HCT116 (cell line): Measurements from ENCODE around the gene KCNV2. TPM values are rescaled to one million over a fixed set of nuclear protein-coding genes. Genes with fewer than 3 reads are reported as not detected.

Source experiments
- ATAC-seq: fragments of 200-7000 bp; cut with Tn5 transposase; 2 replicates; pipeline ENCODE4 v1.9.1; 2020; ENCODE audit warnings: mild to moderate bottlenecking, moderate library complexity
- BruUV-seq: library from RNA; stranded (reverse); fragments of 400-500 nt; replicated peaks from 2 replicates; lab custom pipeline; 2021; lab: Mats Ljungman, UMichigan
- CTCF ChIA-PET: fragments of 300-600 bp; sonication (Branson Sonifier 250); formaldehyde crosslinking; loops from one replicate; lab custom pipeline; 2021; ENCODE audit warnings: antibody characterized with exemption; lab: Charles Lee
- POLR2A ChIA-PET: fragments of 300-600, 350-600 bp; sonication (Branson Sonifier 250); formaldehyde crosslinking; loops from one replicate; lab custom pipeline; 2021; ENCODE audit warnings: antibody characterized with exemption; lab: Charles Lee
- RAD21 ChIA-PET, 2 experiments: fragments of 300-600 bp; sonication (Branson Sonifier 250); formaldehyde crosslinking; loops; one replicate each; lab custom pipeline; 2023; ENCODE audit warnings: low total read pairs in 2 of 2; ENCODE audit not compliant: uncharacterized antibody in 2 of 2, unreplicated experiment in 2 of 2, low non-redundant PET in 1 of 2; lab: Charles Lee
- DNase-seq: peaks from one replicate; pipeline ENCODE4 v3.0.0-alpha.2; 2010; ENCODE audit warnings: low read depth, low spot score
- H2AFZ ChIP-seq: fragments of 200-600 bp; shearing (Covaris generic), sonication (generic); 2 replicates; pipeline ENCODE4 v1.6.1; 2017; ENCODE audit warnings: low read depth, mixed run types, mixed read lengths, antibody characterized with exemption, low read length; ENCODE audit not compliant: poor library complexity, severe bottlenecking
- H3K27ac ChIP-seq: 2 replicates; pipeline ENCODE4 v1.5.1; 2012; ENCODE audit warnings: low read depth, low read length
- H3K27me3 ChIP-seq: fragments of 200-600 bp; sonication (generic); 2 replicates; pipeline ENCODE4 v1.6.1; 2016; ENCODE audit warnings: mixed run types, low read length, mixed read lengths; ENCODE audit not compliant: insufficient read depth
- H3K36me3 ChIP-seq, 2 experiments: fragments of 200-500 bp in 1 of 2; fragments of 200-600 bp in 1 of 2; sonication (Bioruptor generic) in 1 of 2; sonication (generic) in 1 of 2; 2 replicates each; pipeline versions ENCODE4 v1.5.1 to v1.6.1; 2014 to 2016; ENCODE audit warnings: low read length in 2 of 2, inconsistent platforms in 1 of 2, mixed read lengths in 1 of 2, mixed run types in 1 of 2; ENCODE audit not compliant: insufficient read depth in 2 of 2, control insufficient read depth in 1 of 2
- H3K4me1 ChIP-seq, 2 experiments: fragments of 200-600 bp in 1 of 2; sonication (generic) in 1 of 2; 2 replicates each; pipeline versions ENCODE4 v1.5.1 to v1.6.1; 2012 to 2017; ENCODE audit warnings: low read length in 2 of 2, inconsistent platforms in 1 of 2, mild to moderate bottlenecking in 1 of 2, mixed read lengths in 1 of 2, mixed run types in 1 of 2, moderate library complexity in 1 of 2; ENCODE audit not compliant: insufficient read depth in 2 of 2, control insufficient read depth in 1 of 2
- H3K4me2 ChIP-seq: fragments of 200-600 bp; sonication (generic); 2 replicates; pipeline ENCODE4 v1.6.1; 2017; ENCODE audit warnings: mixed run types, low read length, mixed read lengths
- H3K4me3 ChIP-seq, 2 experiments: fragments of 200-600 bp in 1 of 2; sonication (generic) in 1 of 2; replicated peaks in 1 of 2; 2 replicates each; pipeline ENCODE4 v1.5.1; 2011 to 2016; ENCODE audit warnings: low read length in 2 of 2, control low read depth in 1 of 2, low read depth in 1 of 2, mild to moderate bottlenecking in 1 of 2, mixed read lengths in 1 of 2, mixed run types in 1 of 2
- H3K79me2 ChIP-seq: fragments of 200-600 bp; sonication (generic); 2 replicates; pipeline ENCODE4 v1.6.1; 2017; ENCODE audit warnings: mild to moderate bottlenecking, mixed run types, low read length, moderate library complexity, mixed read lengths; ENCODE audit not compliant: insufficient read depth
- H3K9ac ChIP-seq: fragments of 200-600 bp; sonication (generic); 2 replicates; pipeline ENCODE4 v1.6.1; 2016; ENCODE audit warnings: low read length, mixed read lengths
- H3K9me2 ChIP-seq: fragments of 200-600 bp; sonication (generic), shearing (Covaris generic); 2 replicates; pipeline ENCODE4 v1.6.1; 2017; ENCODE audit warnings: mixed run types, mild to moderate bottlenecking, moderate library complexity; ENCODE audit not compliant: insufficient read depth
- H3K9me3 ChIP-seq, 2 experiments: fragments of 200-500 bp in 1 of 2; fragments of 200-600 bp in 1 of 2; sonication (Bioruptor generic) in 1 of 2; sonication (generic) in 1 of 2; 2 replicates each; pipeline ENCODE4 v1.6.1; 2014 to 2017; ENCODE audit warnings: low read length in 2 of 2, mixed read lengths in 2 of 2, inconsistent platforms in 1 of 2, low read depth in 1 of 2, mild to moderate bottlenecking in 1 of 2, mixed run types in 1 of 2, moderate library complexity in 1 of 2; ENCODE audit not compliant: control insufficient read depth in 1 of 2, insufficient read depth in 1 of 2
- H4K20me1 ChIP-seq: fragments of 200-600 bp; sonication (generic), shearing (Covaris generic); 2 replicates; pipeline ENCODE4 v1.6.1; 2017; ENCODE audit warnings: mixed run types, mild to moderate bottlenecking, moderate library complexity; ENCODE audit not compliant: insufficient read depth
- ATF3 ChIP-seq: IDR thresholded peaks from 2 replicates; pipeline ENCODE4 v1.6.1; 2012
- CBX3 ChIP-seq: IDR thresholded peaks from 2 replicates; pipeline ENCODE4 v1.6.1; 2012; ENCODE audit warnings: low read depth
- CEBPB ChIP-seq: IDR thresholded peaks from 2 replicates; pipeline ENCODE4 v1.6.1; 2012; ENCODE audit warnings: low read depth
- ELF1 ChIP-seq: IDR thresholded peaks from 2 replicates; pipeline ENCODE4 v1.6.1; 2012; ENCODE audit warnings: low read depth, borderline replicate concordance
- EZH2 ChIP-seq: fragments of 200-600 bp; sonication (generic); IDR thresholded peaks from 2 replicates; pipeline ENCODE4 v1.6.1; 2017; ENCODE audit warnings: antibody characterized with exemption, mixed run types
- FOSL1 ChIP-seq: IDR thresholded peaks from 2 replicates; pipeline ENCODE4 v1.6.1; 2012; ENCODE audit warnings: low read depth
- JUND ChIP-seq: IDR thresholded peaks from 2 replicates; pipeline ENCODE4 v1.6.1; 2012
- MAX ChIP-seq: IDR thresholded peaks from 2 replicates; pipeline ENCODE4 v1.6.1; 2012
- POLR2AphosphoS5 ChIP-seq: IDR thresholded peaks from 2 replicates; pipeline ENCODE4 v1.6.1; 2011; ENCODE audit warnings: mild to moderate bottlenecking, low read depth, low read length, moderate library complexity
- RAD21 ChIP-seq: IDR thresholded peaks from 2 replicates; pipeline ENCODE4 v1.6.1; 2012; ENCODE audit warnings: low read depth, mild to moderate bottlenecking
- REST ChIP-seq: IDR thresholded peaks from 2 replicates; pipeline ENCODE4 v1.6.1; 2012; ENCODE audit warnings: low read depth
- SIN3A ChIP-seq: IDR thresholded peaks from 2 replicates; pipeline ENCODE4 v1.6.1; 2012; ENCODE audit warnings: low read depth
- TCF7L2 ChIP-seq: IDR thresholded peaks from 2 replicates; pipeline ENCODE4 v1.7.0; 2011; ENCODE audit warnings: borderline replicate concordance, inconsistent platforms; ENCODE audit not compliant: insufficient read depth, insufficient read length; ENCODE audit errors: extremely low read depth
- YY1 ChIP-seq: IDR thresholded peaks from 2 replicates; pipeline ENCODE4 v1.6.1; 2011; ENCODE audit warnings: low read length, low read depth, moderate library complexity, mild to moderate bottlenecking; ENCODE audit not compliant: insufficient replicate concordance; ENCODE audit errors: extremely low read depth
- ZFX ChIP-seq: fragments of 450-650 bp; IDR thresholded peaks from 2 replicates; pipeline ENCODE4 v1.6.1; 2017
- ZNF274 ChIP-seq: fragments of 200-500 bp; sonication (Bioruptor generic); IDR thresholded peaks from 2 replicates; pipeline ENCODE4 v1.6.1; 2014; ENCODE audit warnings: mild to moderate bottlenecking, low read depth, low read length, inconsistent platforms
- intact Hi-C: fragments of 100-400 bp; cut with micrococcal nuclease; formaldehyde crosslinking; loops from 2 replicates; pipeline ENCODE4 v1.10.0; 2022
- total RNA-seq: library from RNA; stranded (reverse); gene quantifications from one replicate; pipeline ENCODE4 v1.2.1, GENCODE V29; 2021; ENCODE audit not compliant: unreplicated experiment

Gene KCNV2
- total RNA-seq, 1 experiment from 2014 or later, result not detected

- H2AFZ ChIP-seq, result no peak overlapping the region
- no peaks in the 10 kb centered on the region for H4K20me1 ChIP-seq
- no peak overlapping the region for H3K4me2 ChIP-seq
- no peaks in the 10 kb centered on the region for H3K4me1 ChIP-seq
- no peaks in the 10 kb centered on the region for H3K9me2 ChIP-seq
- POLR2A ChIA-PET, result no interaction called here
- intact Hi-C loops, result no loop called here
- H3K27ac ChIP-seq, result no peak overlapping the region
- no TSS peak for BruUV-seq
- DNase-seq, result no peak
- RAD21 ChIA-PET, result no interaction called here
- no peak overlapping the region for H3K4me3 ChIP-seq
- no peaks in the 10 kb centered on the region for H3K79me2 ChIP-seq
- no peak for TF ChIP-seq TCF7L2
- no peak for TF ChIP-seq FOSL1
- no peak for TF ChIP-seq CBX3
- TF ChIP-seq MAX, result no peak
- TF ChIP-seq ATF3, result no peak
- H3K9me3 ChIP-seq, result no peaks in the 10 kb centered on the region
- no peaks in the 10 kb centered on the region for H3K36me3 ChIP-seq
- no peak overlapping the region for H3K9ac ChIP-seq
- no peaks in the 10 kb centered on the region for H3K27me3 ChIP-seq
- CTCF ChIA-PET, result no interaction called here
- no peak for ATAC-seq
Measured at GRCh38 chr9:2758162-2758897, 41.0 kb downstream of the KCNV2 start.

GRCh38 chr9:2758898-2759510, 41.7 kb downstream of the KCNV2 start:
- no peak overlapping the region for H3K27ac ChIP-seq
- no peak overlapping the region for H3K4me3 ChIP-seq
- ATAC-seq, result no peak
- H3K4me2 ChIP-seq, result no peak overlapping the region
- H3K9ac ChIP-seq, result no peak overlapping the region
- H3K36me3 ChIP-seq, result no peaks in the 10 kb centered on the region
- no peak for DNase-seq
- no peaks in the 10 kb centered on the region for H3K79me2 ChIP-seq
- H3K9me2 ChIP-seq, result no peaks in the 10 kb centered on the region
- no peaks in the 10 kb centered on the region for H3K27me3 ChIP-seq
- no TSS peak for BruUV-seq
- no peaks in the 10 kb centered on the region for H3K4me1 ChIP-seq
- intact Hi-C loops, result no loop called here
- ChIA-PET CTCF (no interaction called here), RAD21 (no interaction called here), POLR2A (no interaction called here)
- H3K9me3 ChIP-seq, result no peaks in the 10 kb centered on the region
- H4K20me1 ChIP-seq, result no peaks in the 10 kb centered on the region
- H2AFZ ChIP-seq, result no peak overlapping the region
- TF ChIP-seq REST (no peak), POLR2AphosphoS5 (no peak), ZFX (no peak), YY1 (no peak), ZNF274 (no peak), FOSL1 (no peak), TCF7L2 (no peak), EZH2 (no peak), JUND (no peak), SIN3A (no peak), ELF1 (no peak), MAX (no peak), RAD21 (no peak), CEBPB (no peak), CBX3 (no peak)
